ENCODE data around the gene CEND1. TPM values are rescaled to one million over a fixed set of nuclear protein-coding genes. Genes with fewer than 3 reads are reported as not detected.

CEND1 gene
- total and polyA plus RNA-seq, 2 of the 13 experiments (the other 11 are each of a cell fraction or from before 2014, with no cell fraction given): not detected

- TF ChIP-seq ZBED4 (CRISPR knock-in tag; IDR thresholded peaks at IDR 0.05; ENCODE audit: borderline replicate concordance): no peak
- peak; percentile 95; the same call in 1 of the 2 replicates for TF ChIP-seq ZNF737 (CRISPR knock-in tag; IDR thresholded peaks at IDR 0.05; ENCODE audit: borderline replicate concordance)
- no peak for TF ChIP-seq ZNF235 (CRISPR knock-in tag; IDR thresholded peaks at IDR 0.05; ENCODE audit: borderline replicate concordance)
- no peak for TF ChIP-seq ZNF577 (CRISPR knock-in tag; IDR thresholded peaks at IDR 0.05; ENCODE audit: borderline replicate concordance, low read depth)
- TF ChIP-seq ZNF770 (CRISPR knock-in tag; IDR thresholded peaks at IDR 0.05): no peak
- peak; percentile 44; the same call in 1 of the 2 replicates for TF ChIP-seq NFAT5 (CRISPR knock-in tag; IDR thresholded peaks at IDR 0.05)
- peak; percentile 90; the same call in 1 of the 2 replicates for TF ChIP-seq ZNF788 (CRISPR knock-in tag; IDR thresholded peaks at IDR 0.05; ENCODE audit: borderline replicate concordance)
- TF ChIP-seq ZHX1 (CRISPR knock-in tag; IDR thresholded peaks at IDR 0.05; ENCODE audit: low read depth): peak; percentile 85
- TF ChIP-seq RBFOX2 (IDR thresholded peaks at IDR 0.05; ENCODE audit: low read depth, low read length): peak; percentile 99
- peak; percentile 88 for TF ChIP-seq RNF2 (conservative IDR thresholded peaks at IDR 0.05; ENCODE audit: low read depth)
- 0 out of 2 replicates have a peak, but pooled peaks have one; percentile 29 for TF ChIP-seq DNMT1 (CRISPR knock-in tag; IDR thresholded peaks at IDR 0.05)
- TF ChIP-seq ZNF232 (CRISPR knock-in tag; IDR thresholded peaks at IDR 0.05; ENCODE audit: borderline replicate concordance): peak; percentile 89
These were observed 19.6 kb upstream of the CEND1 start, which contains the start of gene RPLP2 (continued) for GRCh38 chr11:809287-810039.

Data from HepG2 (cell line).